DMS 273 (cell line): ENCODE results near the gene SNED1.

ENCODE experiments used
- DNase-seq: peaks from one replicate; lab custom pipeline; 2025; ENCODE audit not compliant: unreplicated experiment; lab: John Stamatoyannopoulos, UW

Gene SNED1

GRCh38 chr2:241020629-241021190 lies 22.3 kb downstream of the SNED1 start:
- no peak for DNase-seq

- DNase-seq = no peak
Measured at GRCh38 chr2:241025639-241026038, 27.2 kb downstream of the SNED1 start.

- no peak for DNase-seq
Measured at GRCh38 chr2:241029599-241030332, 31.3 kb downstream of the SNED1 start.

- no peak for DNase-seq
Measured at GRCh38 chr2:241030333-241030680, 31.9 kb downstream of the SNED1 start.

- DNase-seq = no peak
Measured at GRCh38 chr2:241030883-241031282, 32.5 kb downstream of the SNED1 start.

GRCh38 chr2:241031436-241032165 lies 33.2 kb downstream of the SNED1 start:
- DNase-seq = no peak

GRCh38 chr2:241033336-241033987 lies 35.0 kb downstream of the SNED1 start:
- DNase-seq = no peak

- DNase-seq = no peak
Measured at GRCh38 chr2:241033994-241034393, 35.6 kb downstream of the SNED1 start.

GRCh38 chr2:241034490-241035141 lies 36.2 kb downstream of the SNED1 start:
- DNase-seq = no peak

GRCh38 chr2:241035142-241035817 lies 36.9 kb downstream of the SNED1 start:
- DNase-seq = no peak

- DNase-seq = no peak
Measured at GRCh38 chr2:241035818-241036396, 37.5 kb downstream of the SNED1 start.

- DNase-seq = peak; percentile 23
Measured at GRCh38 chr2:241036397-241036963, 38.1 kb downstream of the SNED1 start.

GRCh38 chr2:241036964-241037421 lies 38.6 kb downstream of the SNED1 start:
- DNase-seq = no peak

GRCh38 chr2:241037498-241037897 lies 39.1 kb downstream of the SNED1 start:
- DNase-seq = no peak

- no peak for DNase-seq
Measured at GRCh38 chr2:241038374-241039180, 40.2 kb downstream of the SNED1 start.

- DNase-seq = no peak
Measured at GRCh38 chr2:241039416-241039815, 41.0 kb downstream of the SNED1 start.

- no peak for DNase-seq
Measured at GRCh38 chr2:241040081-241040803, 41.8 kb downstream of the SNED1 start.

- DNase-seq = no peak
Measured at GRCh38 chr2:241041589-241042158, 43.3 kb downstream of the SNED1 start.
